HEK293 (cell line): Measurements from ENCODE around the gene NLGN3.

Source experiments
- CTCF ChIA-PET: fragments of 350-600 bp; formaldehyde crosslinking; extraction: SDS; loops from one replicate; lab custom pipeline; 2021; ENCODE audit warnings: antibody characterized with exemption; lab: Yijun Ruan, JAX
- POLR2A ChIA-PET: fragments of 300-600 bp; formaldehyde crosslinking; extraction: SDS; loops from one replicate; lab custom pipeline; 2020; ENCODE audit warnings: antibody characterized with exemption, inconsistent platforms; lab: Yijun Ruan, JAX
- H3K27ac ChIP-seq: fragments of 200-500 bp; sonication (Bioruptor generic); 2 replicates; pipeline ENCODE4 v1.5.1; 2014; ENCODE audit warnings: low read depth, low read length, control low read depth, inconsistent platforms; ENCODE audit errors: extremely low read depth
- H3K36me3 ChIP-seq, 2 experiments: fragments of 200-500 bp in 1 of 2; sonication (Bioruptor generic) in 1 of 2; 1 replicate in 1 of 2; 2 replicates in 1 of 2; pipeline ENCODE4 v1.5.1; 2014 to 2017; ENCODE audit warnings: inconsistent platforms in 2 of 2, low read length in 2 of 2; ENCODE audit not compliant: control insufficient read depth in 2 of 2, insufficient read depth in 1 of 2
- H3K4me1 ChIP-seq: fragments of 200-500 bp; sonication (Bioruptor generic); 2 replicates; pipeline ENCODE4 v1.5.1; 2014; ENCODE audit warnings: mild to moderate bottlenecking, low read length, inconsistent platforms; ENCODE audit not compliant: control insufficient read depth, insufficient read depth
- H3K4me3 ChIP-seq: 2 replicates; pipeline ENCODE4 v1.5.1; 2011; ENCODE audit warnings: low read depth, mild to moderate bottlenecking, control low read depth, low read length, moderate library complexity
- H3K9me3 ChIP-seq: fragments of 200-500 bp; sonication (Bioruptor generic); 2 replicates; pipeline ENCODE4 v1.5.1; 2014; ENCODE audit warnings: low read depth, low read length, inconsistent platforms; ENCODE audit not compliant: control insufficient read depth, insufficient read depth
- GFI1B ChIP-seq: fragments of 450-650 bp; formaldehyde crosslinking; IDR thresholded peaks from 2 replicates; pipeline ENCODE4 v1.5.1; 2016; ENCODE audit warnings: missing biosample characterization, missing genetic modification characterization
- GLIS1 ChIP-seq: fragments of 450-650 bp; formaldehyde crosslinking; IDR thresholded peaks from 2 replicates; pipeline ENCODE4 v1.5.1; 2016; ENCODE audit warnings: missing biosample characterization, missing genetic modification characterization
- HOXC10 ChIP-seq: sonication (generic); formaldehyde crosslinking; IDR thresholded peaks from 2 replicates; pipeline ENCODE4 v1.8.1; 2023; ENCODE audit warnings: mild to moderate bottlenecking, missing genetic modification reagents
- HOXD13 ChIP-seq: sonication (generic); formaldehyde crosslinking; IDR thresholded peaks from 2 replicates; pipeline ENCODE4 v1.8.0; 2022; ENCODE audit warnings: missing genetic modification reagents, borderline replicate concordance
- IKZF3 ChIP-seq: fragments of 450-650 bp; IDR thresholded peaks from 2 replicates; pipeline ENCODE4 v1.5.0; 2018; ENCODE audit warnings: missing biosample characterization, mild to moderate bottlenecking, missing genetic modification characterization, moderate library complexity
- KLF7 ChIP-seq: fragments of 450-650 bp; formaldehyde crosslinking; IDR thresholded peaks from 2 replicates; pipeline ENCODE4 v1.5.1; 2016; ENCODE audit warnings: missing biosample characterization, missing genetic modification characterization, borderline replicate concordance
- MEIS1 ChIP-seq: sonication (generic); formaldehyde crosslinking; IDR thresholded peaks from 2 replicates; pipeline ENCODE4 v1.8.1; 2022; ENCODE audit warnings: missing genetic modification reagents, mild to moderate bottlenecking, borderline replicate concordance
- SETDB1 ChIP-seq: IDR thresholded peaks from one replicate; pipeline ENCODE4 v1.6.1; 2017; ENCODE audit warnings: mild to moderate bottlenecking, low read length, moderate library complexity, mixed read lengths; ENCODE audit not compliant: insufficient read length
- ZBTB20 ChIP-seq: fragments of 450-650 bp; formaldehyde crosslinking; IDR thresholded peaks from 2 replicates; pipeline ENCODE4 v1.5.1; 2016; ENCODE audit warnings: missing biosample characterization, missing genetic modification characterization
- ZBTB48 ChIP-seq: fragments of 450-650 bp; formaldehyde crosslinking; IDR thresholded peaks from 2 replicates; pipeline ENCODE4 v1.5.1; 2016; ENCODE audit warnings: missing biosample characterization, missing genetic modification characterization
- ZFP41 ChIP-seq: fragments of 450-650 bp; formaldehyde crosslinking; IDR thresholded peaks from 2 replicates; pipeline ENCODE4 v1.5.1; 2016; ENCODE audit warnings: missing biosample characterization, missing genetic modification characterization, borderline replicate concordance
- ZNF16 ChIP-seq: fragments of 450-650 bp; formaldehyde crosslinking; IDR thresholded peaks from 2 replicates; pipeline ENCODE4 v1.5.1; 2016; ENCODE audit warnings: low read depth, missing biosample characterization, missing genetic modification characterization
- ZNF184 ChIP-seq: fragments of 450-650 bp; IDR thresholded peaks from 2 replicates; pipeline ENCODE4 v1.5.1; 2018; ENCODE audit warnings: missing biosample characterization, mild to moderate bottlenecking, missing genetic modification characterization
- ZNF214 ChIP-seq: fragments of 450-650 bp; formaldehyde crosslinking; IDR thresholded peaks from 2 replicates; pipeline ENCODE4 v1.5.1; 2017; ENCODE audit warnings: missing biosample characterization, mild to moderate bottlenecking, missing genetic modification characterization, borderline replicate concordance
- ZNF223 ChIP-seq: fragments of 450-650 bp; formaldehyde crosslinking; IDR thresholded peaks from 2 replicates; pipeline ENCODE4 v1.5.1; 2016; ENCODE audit warnings: missing biosample characterization, missing genetic modification characterization
- ZNF274 ChIP-seq, 2 experiments: fragments of 200-500 bp in 1 of 2; fragments of 450-650 bp in 1 of 2; sonication (Bioruptor generic) in 1 of 2; formaldehyde crosslinking in 1 of 2; IDR thresholded peaks; 2 replicates each; pipeline versions ENCODE4 v1.5.1 to v1.6.1; 2014 to 2016; ENCODE audit warnings: borderline replicate concordance in 1 of 2, inconsistent platforms in 1 of 2, low read length in 1 of 2, missing biosample characterization in 1 of 2, missing genetic modification characterization in 1 of 2
- ZNF280C ChIP-seq: fragments of 450-650 bp; formaldehyde crosslinking; IDR thresholded peaks from 2 replicates; pipeline ENCODE4 v1.5.1; 2016; ENCODE audit warnings: missing biosample characterization, missing genetic modification characterization
- ZNF391 ChIP-seq: fragments of 450-650 bp; formaldehyde crosslinking; IDR thresholded peaks from 2 replicates; pipeline ENCODE4 v1.5.1; 2016; ENCODE audit warnings: low read depth, missing biosample characterization, missing genetic modification characterization, borderline replicate concordance
- ZNF416 ChIP-seq: fragments of 450-650 bp; formaldehyde crosslinking; IDR thresholded peaks from 2 replicates; pipeline ENCODE4 v1.5.1; 2016; ENCODE audit warnings: missing biosample characterization, missing genetic modification characterization
- ZNF501 ChIP-seq: fragments of 450-650 bp; formaldehyde crosslinking; IDR thresholded peaks from 2 replicates; pipeline ENCODE4 v1.5.1; 2016; ENCODE audit warnings: missing biosample characterization, missing genetic modification characterization
- ZNF521 ChIP-seq: fragments of 450-650 bp; formaldehyde crosslinking; IDR thresholded peaks from 2 replicates; pipeline ENCODE4 v1.5.1; 2017; ENCODE audit warnings: missing biosample characterization, mild to moderate bottlenecking, missing genetic modification characterization
- ZNF558 ChIP-seq: fragments of 450-650 bp; formaldehyde crosslinking; IDR thresholded peaks from 2 replicates; pipeline ENCODE4 v1.5.1; 2016; ENCODE audit warnings: missing biosample characterization, missing genetic modification characterization
- ZNF585B ChIP-seq: fragments of 450-650 bp; formaldehyde crosslinking; IDR thresholded peaks from 2 replicates; pipeline ENCODE4 v1.5.1; 2016; ENCODE audit warnings: missing biosample characterization, missing genetic modification characterization
- ZNF596 ChIP-seq: fragments of 450-650 bp; IDR thresholded peaks from 2 replicates; pipeline ENCODE4 v1.5.0; 2018; ENCODE audit warnings: missing biosample characterization, mild to moderate bottlenecking, missing genetic modification characterization, moderate library complexity
- ZNF610 ChIP-seq: fragments of 450-650 bp; formaldehyde crosslinking; IDR thresholded peaks from 2 replicates; pipeline ENCODE4 v1.5.1; 2016; ENCODE audit warnings: missing biosample characterization, missing genetic modification characterization, borderline replicate concordance
- ZNF624 ChIP-seq: fragments of 450-650 bp; formaldehyde crosslinking; IDR thresholded peaks from 2 replicates; pipeline ENCODE4 v1.5.1; 2017; ENCODE audit warnings: missing biosample characterization, missing genetic modification characterization
- ZNF785 ChIP-seq: fragments of 450-650 bp; formaldehyde crosslinking; IDR thresholded peaks from 2 replicates; pipeline ENCODE4 v1.5.1; 2016; ENCODE audit warnings: missing biosample characterization, missing genetic modification characterization
- ZNF843 ChIP-seq: fragments of 450-650 bp; formaldehyde crosslinking; IDR thresholded peaks from 2 replicates; pipeline ENCODE4 v1.5.1; 2016; ENCODE audit warnings: missing biosample characterization, missing genetic modification characterization
- TF ChIP-seq, protein P1 (sequence below): fragments of 450-650 bp; formaldehyde crosslinking; IDR thresholded peaks from 2 replicates; pipeline ENCODE4 v1.5.1; 2017; ENCODE audit warnings: missing biosample characterization, missing genetic modification characterization
- TF ChIP-seq, protein P2 (sequence below): fragments of 450-650 bp; formaldehyde crosslinking; IDR thresholded peaks from 2 replicates; pipeline ENCODE4 v1.5.1; 2016; ENCODE audit warnings: missing biosample characterization, missing genetic modification characterization, low read depth
- TF ChIP-seq, protein P3 (sequence below): fragments of 450-650 bp; formaldehyde crosslinking; optimal IDR thresholded peaks from 2 replicates; pipeline ENCODE3; 2016; ENCODE audit warnings: missing biosample characterization, mild to moderate bottlenecking, missing genetic modification characterization

NLGN3 gene

GRCh38 chrX:71151366-71151765 lies 6.7 kb downstream of the NLGN3 start:
- no peak overlapping the region for H3K4me3 ChIP-seq
- POLR2A ChIA-PET, result no interaction called here
- H3K27ac ChIP-seq, result no peak overlapping the region
- no peaks in the 10 kb centered on the region for H3K9me3 ChIP-seq
- no peak for TF ChIP-seq SETDB1
- TF ChIP-seq, protein P1, sequence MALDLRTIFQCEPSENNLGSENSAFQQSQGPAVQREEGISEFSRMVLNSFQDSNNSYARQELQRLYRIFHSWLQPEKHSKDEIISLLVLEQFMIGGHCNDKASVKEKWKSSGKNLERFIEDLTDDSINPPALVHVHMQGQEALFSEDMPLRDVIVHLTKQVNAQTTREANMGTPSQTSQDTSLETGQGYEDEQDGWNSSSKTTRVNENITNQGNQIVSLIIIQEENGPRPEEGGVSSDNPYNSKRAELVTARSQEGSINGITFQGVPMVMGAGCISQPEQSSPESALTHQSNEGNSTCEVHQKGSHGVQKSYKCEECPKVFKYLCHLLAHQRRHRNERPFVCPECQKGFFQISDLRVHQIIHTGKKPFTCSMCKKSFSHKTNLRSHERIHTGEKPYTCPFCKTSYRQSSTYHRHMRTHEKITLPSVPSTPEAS (tag by site-specific recombination), result no peak
- TF ChIP-seq ZNF391 (tag by site-specific recombination), result no peak
- no peak for TF ChIP-seq ZNF624 (tag by site-specific recombination)
- no peak for TF ChIP-seq ZNF558 (tag by site-specific recombination)
- no peak for TF ChIP-seq ZNF214 (tag by site-specific recombination)
- no peak for TF ChIP-seq HOXD13 (CRISPR knock-in tag)
- no peak for TF ChIP-seq ZNF16 (tag by site-specific recombination)
- no peak for TF ChIP-seq ZNF610 (tag by site-specific recombination)
- TF ChIP-seq KLF7, result no peak
- TF ChIP-seq HOXC10 (CRISPR knock-in tag), result no peak
- TF ChIP-seq ZNF843, result no peak
- TF ChIP-seq ZNF280C (tag by site-specific recombination), result no peak
- no peak for TF ChIP-seq ZBTB20
- TF ChIP-seq ZNF223 (tag by site-specific recombination), result no peak
- TF ChIP-seq, protein P2, sequence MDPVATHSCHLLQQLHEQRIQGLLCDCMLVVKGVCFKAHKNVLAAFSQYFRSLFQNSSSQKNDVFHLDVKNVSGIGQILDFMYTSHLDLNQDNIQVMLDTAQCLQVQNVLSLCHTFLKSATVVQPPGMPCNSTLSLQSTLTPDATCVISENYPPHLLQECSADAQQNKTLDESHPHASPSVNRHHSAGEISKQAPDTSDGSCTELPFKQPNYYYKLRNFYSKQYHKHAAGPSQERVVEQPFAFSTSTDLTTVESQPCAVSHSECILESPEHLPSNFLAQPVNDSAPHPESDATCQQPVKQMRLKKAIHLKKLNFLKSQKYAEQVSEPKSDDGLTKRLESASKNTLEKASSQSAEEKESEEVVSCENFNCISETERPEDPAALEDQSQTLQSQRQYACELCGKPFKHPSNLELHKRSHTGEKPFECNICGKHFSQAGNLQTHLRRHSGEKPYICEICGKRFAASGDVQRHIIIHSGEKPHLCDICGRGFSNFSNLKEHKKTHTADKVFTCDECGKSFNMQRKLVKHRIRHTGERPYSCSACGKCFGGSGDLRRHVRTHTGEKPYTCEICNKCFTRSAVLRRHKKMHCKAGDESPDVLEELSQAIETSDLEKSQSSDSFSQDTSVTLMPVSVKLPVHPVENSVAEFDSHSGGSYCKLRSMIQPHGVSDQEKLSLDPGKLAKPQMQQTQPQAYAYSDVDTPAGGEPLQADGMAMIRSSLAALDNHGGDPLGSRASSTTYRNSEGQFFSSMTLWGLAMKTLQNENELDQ, result no peak
- TF ChIP-seq IKZF3, result no peak
- TF ChIP-seq ZFP41 (tag by site-specific recombination), result no peak
- TF ChIP-seq ZNF521 (tag by site-specific recombination), result no peak
- no peak for TF ChIP-seq ZNF501 (tag by site-specific recombination)
- no peaks in the 10 kb centered on the region for H3K36me3 ChIP-seq
- CTCF ChIA-PET, result no interaction called here
- H3K4me1 ChIP-seq, result no peaks in the 10 kb centered on the region

- Histone ChIP-seq H3K4me3 (no peak overlapping the region), H3K4me1 (no peaks in the 10 kb centered on the region), H3K27ac (no peak overlapping the region), H3K9me3 (no peaks in the 10 kb centered on the region), H3K36me3 (no peaks in the 10 kb centered on the region)
- POLR2A ChIA-PET, result no interaction called here
- CTCF ChIA-PET, result no interaction called here
- TF ChIP-seq ZFP41 (tag by site-specific recombination) (no peak), ZNF274 (IDR thresholded peaks at IDR 0.05; ENCODE audit: low read length) (no peak), ZNF274 (tag by site-specific recombination; IDR thresholded peaks at IDR 0.05; ENCODE audit: borderline replicate concordance) (no peak), GFI1B (tag by site-specific recombination) (no peak), ZNF416 (tag by site-specific recombination) (no peak), ZNF585B (tag by site-specific recombination) (no peak), ZNF596 (tag by site-specific recombination) (no peak), IKZF3 (no peak), ZNF610 (tag by site-specific recombination) (no peak), ZBTB48 (tag by site-specific recombination) (no peak), ZNF184 (tag by site-specific recombination) (no peak), MEIS1 (CRISPR knock-in tag) (no peak), ZNF785 (tag by site-specific recombination) (no peak), GLIS1 (tag by site-specific recombination) (no peak), ZNF624 (tag by site-specific recombination) (no peak)
- TF ChIP-seq, protein P3, sequence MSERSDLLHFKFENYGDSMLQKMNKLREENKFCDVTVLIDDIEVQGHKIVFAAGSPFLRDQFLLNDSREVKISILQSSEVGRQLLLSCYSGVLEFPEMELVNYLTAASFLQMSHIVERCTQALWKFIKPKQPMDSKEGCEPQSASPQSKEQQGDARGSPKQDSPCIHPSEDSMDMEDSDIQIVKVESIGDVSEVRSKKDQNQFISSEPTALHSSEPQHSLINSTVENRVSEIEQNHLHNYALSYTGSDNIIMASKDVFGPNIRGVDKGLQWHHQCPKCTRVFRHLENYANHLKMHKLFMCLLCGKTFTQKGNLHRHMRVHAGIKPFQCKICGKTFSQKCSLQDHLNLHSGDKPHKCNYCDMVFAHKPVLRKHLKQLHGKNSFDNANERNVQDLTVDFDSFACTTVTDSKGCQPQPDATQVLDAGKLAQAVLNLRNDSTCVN (tag by site-specific recombination), result no peak
These were observed 9.6 kb downstream of the NLGN3 start for GRCh38 chrX:71154196-71154595.
